ENCODE data around the gene C9orf153.

DNA sequence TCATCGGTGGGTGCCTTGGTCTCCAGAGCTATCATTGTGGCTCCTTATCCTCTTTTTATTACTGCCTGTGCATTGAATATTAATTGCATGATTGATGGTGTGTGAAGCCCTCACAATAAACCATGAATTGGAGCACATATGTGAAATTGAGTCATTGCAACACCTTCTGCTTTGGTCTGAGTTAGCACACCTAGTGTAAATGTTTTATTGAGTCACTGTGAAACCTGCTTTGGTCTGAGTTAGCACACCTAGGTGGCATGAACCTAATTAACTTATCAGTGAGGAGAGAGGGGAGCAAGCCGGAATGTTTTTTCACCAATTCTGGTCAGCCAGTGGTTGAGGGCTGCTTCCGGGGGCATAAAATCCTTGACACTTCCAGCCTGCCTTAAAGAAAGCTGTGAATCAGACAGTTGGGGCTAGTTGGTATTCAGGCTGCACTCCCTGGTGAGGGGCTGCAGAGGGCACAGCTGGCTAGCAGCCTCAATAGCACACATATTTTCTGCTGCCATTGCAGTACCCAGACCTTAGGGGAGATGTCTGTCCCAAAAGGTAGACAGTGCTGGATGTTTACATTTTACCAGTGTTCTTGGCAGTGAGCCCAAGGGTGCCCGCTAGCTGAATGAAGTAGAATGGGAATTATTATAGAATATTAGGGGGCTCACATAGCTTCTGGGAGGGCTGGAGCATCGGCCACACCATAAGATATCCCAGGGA lies 83.6 kb downstream of the C9orf153 start:
- no peak for TF ChIP-seq POLR2A (IDR thresholded peaks at IDR 0.05)
- no peak for TF ChIP-seq EP300 (IDR thresholded peaks at IDR 0.05)

Data from tibial nerve (tissue), 3 donors.